H4 (cell line): ENCODE measurements around the gene DTX3L. TPM values are rescaled to one million over a fixed set of nuclear protein-coding genes. Genes with fewer than 3 reads are reported as not detected.

ENCODE experiments used
- DNase-seq: peaks from one replicate; pipeline ENCODE4 v3.0.0-alpha.2; 2015; ENCODE audit warnings: low spot score
- total RNA-seq: library from RNA; depleted of rRNA; stranded (reverse); fragments of >200 nt; shearing (Covaris generic); gene quantifications from 2 replicates; pipeline ENCODE4 v1.2.3, GENCODE V29; 2014; rRNA removed

The DTX3L gene
- 45.9 and 53.2 TPM in 2 replicates for total RNA-seq

DNA sequence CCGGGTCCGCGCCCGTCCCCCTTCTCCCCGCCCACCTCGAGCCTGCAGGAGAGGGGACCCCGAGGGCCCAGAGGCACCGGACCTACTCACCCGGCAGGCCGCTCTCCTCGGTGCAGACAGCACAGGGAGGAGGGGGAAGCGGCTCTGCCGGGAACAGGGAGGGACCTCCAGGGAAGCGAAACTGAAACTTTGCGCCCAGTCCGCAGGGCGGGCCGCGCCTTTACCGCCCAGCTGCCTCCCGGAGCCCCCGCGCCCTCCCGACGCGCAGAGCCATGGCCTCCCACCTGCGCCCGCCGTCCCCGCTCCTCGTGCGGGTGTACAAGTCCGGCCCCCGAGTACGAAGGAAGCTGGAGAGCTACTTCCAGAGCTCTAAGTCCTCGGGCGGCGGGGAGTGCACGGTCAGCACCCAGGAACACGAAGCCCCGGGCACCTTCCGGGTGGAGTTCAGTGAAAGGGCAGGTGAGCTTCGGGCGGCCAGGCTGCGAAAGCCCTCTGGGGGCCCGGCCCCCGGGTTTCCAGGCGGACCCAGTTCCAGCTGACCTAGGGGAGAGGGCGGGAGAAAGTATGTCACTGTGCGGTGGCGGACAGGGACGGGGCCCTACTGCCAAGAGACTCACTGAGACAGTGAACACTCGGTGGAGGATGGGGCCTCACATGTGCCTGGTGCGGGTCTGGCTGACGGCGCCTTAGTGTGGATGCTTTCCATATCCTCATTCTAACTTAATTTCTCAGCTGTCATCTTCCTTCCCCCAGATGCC, at the start of gene DTX3L, which contains the start of gene PARP9:
Gene DTX3L (plus strand): TSS at position 184 of the 758 bp plus-strand sequence. CDS start 89 bp downstream, at position 273.
Gene PARP9 (minus strand): TSS at position 146 of the 758 bp plus-strand sequence. CDS start 4,680 bp downstream, outside the sequence.
- DNase-seq: peak; percentile 88

DNA sequence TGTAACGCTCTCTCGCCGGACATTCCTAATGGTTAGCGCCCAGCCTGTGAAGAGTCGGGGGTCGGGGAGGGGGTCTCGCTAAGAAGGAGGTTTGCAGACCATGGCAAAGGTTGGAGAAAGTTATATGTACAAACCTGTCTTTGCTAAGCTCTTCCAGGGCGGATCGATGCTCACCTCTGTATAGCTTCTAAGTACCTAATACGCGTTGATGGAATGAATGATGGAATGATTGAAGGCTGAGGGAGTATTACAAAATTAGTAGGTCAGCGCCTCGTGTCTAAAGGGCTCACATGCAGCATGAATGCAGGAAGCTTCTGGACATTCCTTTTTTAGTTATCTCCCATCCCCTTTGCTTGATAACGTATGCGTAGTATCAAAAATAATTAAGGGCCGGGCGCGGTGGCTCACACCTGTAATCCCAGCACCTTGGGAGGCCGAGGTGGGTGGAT, 49.1 kb upstream of the DTX3L start:
- no peak for DNase-seq

- DNase-seq: no peak
Measured at GRCh38 chr3:122515870-122516269, 48.3 kb upstream of the DTX3L start.

GRCh38 chr3:122516846-122517360, 47.2 kb upstream of the DTX3L start:
- no peak for DNase-seq

DNA sequence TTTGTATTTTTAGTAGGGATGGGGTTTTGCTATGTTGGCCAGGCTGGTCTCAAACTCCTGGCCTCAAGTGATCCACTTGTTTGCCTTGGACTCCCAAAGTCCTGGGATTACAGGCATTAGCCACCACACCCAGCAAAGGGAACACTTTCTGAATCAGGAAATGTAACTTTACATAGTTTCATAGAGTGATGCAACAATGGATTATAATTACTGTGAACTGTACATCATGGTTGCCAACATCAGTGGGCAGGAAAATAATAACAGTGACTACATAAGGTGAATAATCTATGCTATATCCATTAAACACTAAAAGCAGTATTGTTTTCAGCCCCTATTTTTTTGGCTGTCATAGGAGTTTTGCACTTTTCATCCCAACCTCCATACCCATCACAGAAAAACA, 44.4 kb upstream of the DTX3L start:
- no peak for DNase-seq

GRCh38 chr3:122520861-122521260, 43.3 kb upstream of the DTX3L start:
- no peak for DNase-seq

- DNase-seq: no peak
Measured at GRCh38 chr3:122523317-122523716, 40.8 kb upstream of the DTX3L start.

DNA sequence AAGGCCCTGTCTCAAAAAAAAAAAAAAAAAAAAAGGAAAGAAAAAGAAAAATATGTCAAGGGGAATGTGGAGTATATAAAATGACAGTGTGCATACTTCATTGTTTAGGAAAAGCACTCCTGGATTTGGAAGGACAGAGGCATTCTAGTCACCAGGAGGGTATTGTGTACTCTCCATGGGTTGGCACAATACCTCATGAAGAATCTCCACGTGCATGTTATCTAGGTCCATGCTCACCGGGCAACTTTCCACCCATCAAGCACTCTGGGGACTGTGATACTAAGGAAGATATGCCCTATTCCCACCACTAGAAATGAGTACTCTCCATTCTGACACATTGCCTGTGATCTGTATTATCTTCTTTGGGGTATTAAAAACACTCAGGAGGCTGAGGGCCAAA, 34.0 kb upstream of the DTX3L start:
- DNase-seq: no peak

DNA sequence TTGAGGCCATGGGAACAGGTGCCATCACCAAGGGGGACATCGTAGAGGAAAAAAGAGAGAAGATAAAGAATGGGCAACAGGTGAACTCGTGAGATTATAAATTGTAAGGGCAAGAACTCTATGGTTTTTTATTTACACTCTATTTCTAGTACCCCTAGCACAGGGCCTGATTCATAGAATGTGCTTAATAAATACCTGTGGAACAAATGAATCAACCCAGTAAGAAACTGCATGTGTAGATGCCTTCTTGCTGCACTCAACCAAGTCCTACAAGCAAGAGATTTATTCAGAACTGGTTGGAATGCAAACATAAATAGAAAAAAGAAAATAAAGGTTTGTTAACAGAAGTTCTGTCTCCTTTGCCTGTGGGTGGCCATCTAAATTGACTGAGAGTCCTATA, 30.7 kb upstream of the DTX3L start:
- DNase-seq: no peak

DNA sequence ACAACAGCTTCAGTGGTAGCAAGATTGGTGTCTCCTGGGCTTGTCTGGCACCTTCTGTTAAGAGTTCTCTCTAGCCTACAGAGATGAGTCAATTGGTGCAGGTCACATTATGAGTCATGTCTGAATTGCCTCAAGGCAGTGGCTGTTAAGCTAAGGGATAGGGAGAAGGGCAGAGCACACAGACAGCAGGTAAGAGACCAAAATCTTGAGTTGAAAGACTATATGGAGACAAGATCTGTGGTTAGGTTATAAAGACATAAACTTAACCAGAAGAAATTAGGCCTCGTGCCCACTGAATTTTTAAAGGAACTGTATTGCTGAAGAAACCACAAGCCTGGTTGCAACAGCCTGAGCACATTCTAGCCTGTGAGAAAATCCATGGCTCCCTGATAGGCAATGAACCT, 30.2 kb upstream of the DTX3L start:
- peak; percentile 82 for DNase-seq

GRCh38 chr3:122535964-122536631, 28.0 kb upstream of the DTX3L start:
- DNase-seq: no peak

DNA sequence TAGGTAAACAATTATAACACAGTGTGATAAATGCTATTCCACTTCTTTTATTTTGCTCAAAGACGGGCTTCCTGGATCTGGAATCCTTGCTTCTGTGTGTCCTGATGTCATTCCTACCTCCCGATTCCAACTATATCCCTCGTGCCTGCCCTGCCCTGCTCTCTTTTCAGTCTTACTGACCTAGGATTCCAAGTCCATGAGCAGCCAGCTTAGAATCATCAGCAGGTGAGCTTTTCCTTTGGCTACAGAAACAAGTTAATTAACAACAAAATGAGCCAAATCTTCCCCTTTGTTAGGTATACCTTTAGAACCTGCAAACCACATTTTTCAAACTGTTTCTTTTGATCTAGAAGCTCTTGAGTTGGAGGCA, 27.5 kb upstream of the DTX3L start:
- DNase-seq: no peak

DNA sequence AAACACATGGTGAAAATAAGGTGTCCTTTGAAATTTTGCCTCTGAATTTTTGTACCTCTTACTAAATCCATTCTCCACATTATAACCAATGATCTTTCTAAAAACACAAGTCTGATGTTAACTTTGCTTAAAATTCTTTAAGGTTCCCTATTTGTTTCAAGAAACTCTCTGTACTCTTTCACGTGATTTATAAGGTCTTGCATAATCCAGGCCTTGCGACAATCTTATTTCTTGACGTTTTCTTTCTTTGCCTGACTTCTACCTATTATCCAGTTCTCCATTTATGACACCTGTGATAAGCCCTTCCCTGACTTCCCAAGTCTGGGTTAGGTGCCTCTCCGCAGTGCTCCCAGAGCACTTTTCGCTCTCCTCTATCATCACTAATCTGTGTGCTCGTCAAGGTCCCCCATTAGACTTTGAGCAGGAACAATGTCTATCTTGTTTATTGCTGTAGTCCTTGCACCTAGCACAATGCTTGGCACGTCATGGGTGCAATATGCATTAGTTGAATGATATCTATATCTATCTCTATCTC, 25.1 kb upstream of the DTX3L start:
- DNase-seq: no peak

GRCh38 chr3:122546151-122546550, 18.0 kb upstream of the DTX3L start:
- no peak for DNase-seq

DNA sequence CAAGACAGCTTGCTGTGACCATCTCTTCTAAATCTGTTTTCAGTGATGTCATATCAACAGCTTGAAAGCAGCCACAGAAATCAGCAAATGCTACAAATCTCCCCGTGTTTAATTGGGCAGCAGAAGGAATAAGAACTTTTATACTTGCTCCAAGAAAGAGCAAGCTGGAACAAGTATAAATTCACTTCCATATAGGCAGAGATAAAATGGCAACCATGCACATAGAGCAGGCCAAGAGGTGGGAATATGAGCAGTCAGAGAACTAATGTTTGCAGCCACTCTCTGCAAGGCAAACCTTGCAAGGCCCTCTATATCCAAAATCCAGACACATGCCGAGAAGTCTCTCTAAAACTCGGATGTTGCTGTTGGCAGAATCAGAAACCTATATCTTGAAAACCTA, 16.1 kb upstream of the DTX3L start:
- DNase-seq: no peak

DNA sequence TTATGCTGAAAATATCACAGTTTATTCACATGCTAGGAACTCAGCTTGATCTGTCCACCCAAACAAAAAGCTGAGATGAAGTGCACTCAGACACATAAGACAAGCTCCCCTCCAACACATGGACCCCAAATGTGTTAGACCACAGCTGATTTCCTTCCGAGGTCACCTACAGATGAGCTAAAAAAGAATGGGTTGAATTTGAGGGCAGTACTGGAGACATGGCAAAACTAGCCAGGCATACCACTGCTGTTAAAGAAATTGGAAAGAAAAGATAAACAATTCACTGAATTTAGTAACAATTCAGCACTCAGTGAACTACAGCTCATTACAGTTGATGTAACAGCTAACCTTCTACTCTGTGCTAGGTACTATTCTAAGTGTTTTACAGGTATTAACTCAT, 15.5 kb upstream of the DTX3L start:
- DNase-seq: no peak

GRCh38 chr3:122553171-122553570, 11.0 kb upstream of the DTX3L start:
- DNase-seq: no peak

GRCh38 chr3:122555275-122556071, 8.7 kb upstream of the DTX3L start:
- no peak for DNase-seq

DNA sequence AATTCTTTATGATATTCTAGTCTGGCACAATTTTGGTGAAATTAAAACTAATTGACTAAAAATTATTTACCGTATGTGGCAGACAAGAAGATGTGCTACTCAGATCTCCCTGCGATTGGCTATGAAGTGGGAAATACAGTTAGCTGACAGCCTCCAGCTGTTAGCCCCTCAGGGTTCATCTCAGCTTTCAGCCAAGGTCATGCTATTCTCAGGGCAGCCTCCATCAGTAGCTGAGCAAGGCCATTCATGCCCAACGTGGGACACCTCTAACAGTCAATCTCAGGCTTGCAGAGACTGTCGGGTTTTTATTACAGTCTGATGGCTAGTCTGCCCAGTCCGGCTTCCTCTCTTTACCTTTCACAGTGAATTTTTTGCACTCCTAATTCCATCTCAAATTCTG, 6.8 kb upstream of the DTX3L start:
- no peak for DNase-seq

GRCh38 chr3:122558605-122559004, 5.5 kb upstream of the DTX3L start:
- no peak for DNase-seq

- DNase-seq: no peak
Measured at GRCh38 chr3:122559906-122560305, 4.2 kb upstream of the DTX3L start.

GRCh38 chr3:122560680-122561079, 3.5 kb upstream of the DTX3L start:
- DNase-seq: peak; percentile 58
